ENCODE measurements around the gene YTHDC1.
"Not testable (repeated sequence)": the region's sequence is repeated elsewhere in the genome, so short reads cannot be mapped to it uniquely, and the experiment has no call there.

DNA sequence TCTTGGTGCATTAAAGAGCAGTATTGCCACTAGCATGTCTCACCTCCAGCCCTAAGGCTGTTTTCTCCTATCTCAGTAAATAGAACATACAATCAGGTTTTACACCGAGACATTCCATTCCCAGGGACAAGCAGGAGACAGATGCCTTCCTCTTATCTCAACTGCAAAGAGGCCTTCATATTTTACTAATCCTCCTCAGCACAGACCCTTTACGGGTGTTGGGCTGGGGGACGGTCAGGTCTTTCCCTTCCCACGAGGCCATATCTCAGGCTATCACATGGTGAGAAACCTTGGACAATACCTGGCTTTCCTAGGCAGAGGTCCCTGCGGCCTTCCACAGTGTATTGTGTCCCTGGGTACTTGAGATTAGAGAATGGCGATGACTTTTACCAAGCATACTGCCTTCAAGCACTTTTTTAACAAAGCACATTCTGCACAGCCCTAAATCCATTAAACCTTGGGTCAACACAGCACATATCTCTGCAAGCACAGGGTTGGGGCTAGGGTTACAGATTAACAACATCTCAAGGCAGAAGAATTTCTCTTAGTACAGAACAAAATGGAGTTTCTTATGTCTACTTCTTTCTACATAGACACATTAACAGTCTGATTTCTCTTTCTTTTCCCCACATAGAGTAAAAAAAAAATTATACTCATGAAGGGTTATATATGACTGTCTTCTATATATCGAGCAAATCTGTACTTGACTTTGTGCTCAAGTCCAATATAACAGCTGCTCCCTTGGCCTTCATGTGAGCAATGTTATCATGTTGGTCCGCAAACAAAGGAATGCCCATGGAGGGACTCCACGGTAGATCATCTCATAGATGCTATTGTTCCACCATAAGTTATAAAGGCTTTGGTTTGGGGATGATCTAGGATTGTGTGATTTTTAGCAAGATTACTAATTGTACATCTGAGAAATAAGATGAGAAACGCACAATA, 67.8 kb downstream of the YTHDC1 start:
- TF ChIP-seq, protein P1, sequence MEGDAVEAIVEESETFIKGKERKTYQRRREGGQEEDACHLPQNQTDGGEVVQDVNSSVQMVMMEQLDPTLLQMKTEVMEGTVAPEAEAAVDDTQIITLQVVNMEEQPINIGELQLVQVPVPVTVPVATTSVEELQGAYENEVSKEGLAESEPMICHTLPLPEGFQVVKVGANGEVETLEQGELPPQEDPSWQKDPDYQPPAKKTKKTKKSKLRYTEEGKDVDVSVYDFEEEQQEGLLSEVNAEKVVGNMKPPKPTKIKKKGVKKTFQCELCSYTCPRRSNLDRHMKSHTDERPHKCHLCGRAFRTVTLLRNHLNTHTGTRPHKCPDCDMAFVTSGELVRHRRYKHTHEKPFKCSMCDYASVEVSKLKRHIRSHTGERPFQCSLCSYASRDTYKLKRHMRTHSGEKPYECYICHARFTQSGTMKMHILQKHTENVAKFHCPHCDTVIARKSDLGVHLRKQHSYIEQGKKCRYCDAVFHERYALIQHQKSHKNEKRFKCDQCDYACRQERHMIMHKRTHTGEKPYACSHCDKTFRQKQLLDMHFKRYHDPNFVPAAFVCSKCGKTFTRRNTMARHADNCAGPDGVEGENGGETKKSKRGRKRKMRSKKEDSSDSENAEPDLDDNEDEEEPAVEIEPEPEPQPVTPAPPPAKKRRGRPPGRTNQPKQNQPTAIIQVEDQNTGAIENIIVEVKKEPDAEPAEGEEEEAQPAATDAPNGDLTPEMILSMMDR (CRISPR knock-in tag; IDR thresholded peaks at IDR 0.05), result not testable (repeated sequence)
- TF ChIP-seq SMAD1 (CRISPR knock-in tag; IDR thresholded peaks at IDR 0.05; ENCODE audit: borderline replicate concordance, low read depth); ZNF121 (CRISPR knock-in tag; IDR thresholded peaks at IDR 0.05); EP300 (IDR thresholded peaks at IDR 0.05; ENCODE audit: low read depth in 2 of 2, low read length in 2 of 2); EP300 (CRISPR knock-in tag; IDR thresholded peaks at IDR 0.05; ENCODE audit: borderline replicate concordance); KAT7 (CRISPR knock-in tag; IDR thresholded peaks at IDR 0.05; ENCODE audit: borderline replicate concordance); POLR2AphosphoS5 (IDR thresholded peaks at IDR 0.05; ENCODE audit: low read depth, low read length); ZNF670 (CRISPR knock-in tag; IDR thresholded peaks at IDR 0.05; ENCODE audit: borderline replicate concordance); RXRB (CRISPR knock-in tag; IDR thresholded peaks at IDR 0.05; ENCODE audit: borderline replicate concordance); ZNF274 (CRISPR knock-in tag; IDR thresholded peaks at IDR 0.05); ELF4 (CRISPR knock-in tag; IDR thresholded peaks at IDR 0.05; ENCODE audit: borderline replicate concordance); ZNF720 (CRISPR knock-in tag; IDR thresholded peaks at IDR 0.05): not testable (repeated sequence)
- TF ChIP-seq, protein P2, sequence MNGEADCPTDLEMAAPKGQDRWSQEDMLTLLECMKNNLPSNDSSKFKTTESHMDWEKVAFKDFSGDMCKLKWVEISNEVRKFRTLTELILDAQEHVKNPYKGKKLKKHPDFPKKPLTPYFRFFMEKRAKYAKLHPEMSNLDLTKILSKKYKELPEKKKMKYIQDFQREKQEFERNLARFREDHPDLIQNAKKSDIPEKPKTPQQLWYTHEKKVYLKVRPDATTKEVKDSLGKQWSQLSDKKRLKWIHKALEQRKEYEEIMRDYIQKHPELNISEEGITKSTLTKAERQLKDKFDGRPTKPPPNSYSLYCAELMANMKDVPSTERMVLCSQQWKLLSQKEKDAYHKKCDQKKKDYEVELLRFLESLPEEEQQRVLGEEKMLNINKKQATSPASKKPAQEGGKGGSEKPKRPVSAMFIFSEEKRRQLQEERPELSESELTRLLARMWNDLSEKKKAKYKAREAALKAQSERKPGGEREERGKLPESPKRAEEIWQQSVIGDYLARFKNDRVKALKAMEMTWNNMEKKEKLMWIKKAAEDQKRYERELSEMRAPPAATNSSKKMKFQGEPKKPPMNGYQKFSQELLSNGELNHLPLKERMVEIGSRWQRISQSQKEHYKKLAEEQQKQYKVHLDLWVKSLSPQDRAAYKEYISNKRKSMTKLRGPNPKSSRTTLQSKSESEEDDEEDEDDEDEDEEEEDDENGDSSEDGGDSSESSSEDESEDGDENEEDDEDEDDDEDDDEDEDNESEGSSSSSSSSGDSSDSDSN (CRISPR knock-in tag; IDR thresholded peaks at IDR 0.05), result not testable (repeated sequence)
- TF ChIP-seq, protein P3, sequence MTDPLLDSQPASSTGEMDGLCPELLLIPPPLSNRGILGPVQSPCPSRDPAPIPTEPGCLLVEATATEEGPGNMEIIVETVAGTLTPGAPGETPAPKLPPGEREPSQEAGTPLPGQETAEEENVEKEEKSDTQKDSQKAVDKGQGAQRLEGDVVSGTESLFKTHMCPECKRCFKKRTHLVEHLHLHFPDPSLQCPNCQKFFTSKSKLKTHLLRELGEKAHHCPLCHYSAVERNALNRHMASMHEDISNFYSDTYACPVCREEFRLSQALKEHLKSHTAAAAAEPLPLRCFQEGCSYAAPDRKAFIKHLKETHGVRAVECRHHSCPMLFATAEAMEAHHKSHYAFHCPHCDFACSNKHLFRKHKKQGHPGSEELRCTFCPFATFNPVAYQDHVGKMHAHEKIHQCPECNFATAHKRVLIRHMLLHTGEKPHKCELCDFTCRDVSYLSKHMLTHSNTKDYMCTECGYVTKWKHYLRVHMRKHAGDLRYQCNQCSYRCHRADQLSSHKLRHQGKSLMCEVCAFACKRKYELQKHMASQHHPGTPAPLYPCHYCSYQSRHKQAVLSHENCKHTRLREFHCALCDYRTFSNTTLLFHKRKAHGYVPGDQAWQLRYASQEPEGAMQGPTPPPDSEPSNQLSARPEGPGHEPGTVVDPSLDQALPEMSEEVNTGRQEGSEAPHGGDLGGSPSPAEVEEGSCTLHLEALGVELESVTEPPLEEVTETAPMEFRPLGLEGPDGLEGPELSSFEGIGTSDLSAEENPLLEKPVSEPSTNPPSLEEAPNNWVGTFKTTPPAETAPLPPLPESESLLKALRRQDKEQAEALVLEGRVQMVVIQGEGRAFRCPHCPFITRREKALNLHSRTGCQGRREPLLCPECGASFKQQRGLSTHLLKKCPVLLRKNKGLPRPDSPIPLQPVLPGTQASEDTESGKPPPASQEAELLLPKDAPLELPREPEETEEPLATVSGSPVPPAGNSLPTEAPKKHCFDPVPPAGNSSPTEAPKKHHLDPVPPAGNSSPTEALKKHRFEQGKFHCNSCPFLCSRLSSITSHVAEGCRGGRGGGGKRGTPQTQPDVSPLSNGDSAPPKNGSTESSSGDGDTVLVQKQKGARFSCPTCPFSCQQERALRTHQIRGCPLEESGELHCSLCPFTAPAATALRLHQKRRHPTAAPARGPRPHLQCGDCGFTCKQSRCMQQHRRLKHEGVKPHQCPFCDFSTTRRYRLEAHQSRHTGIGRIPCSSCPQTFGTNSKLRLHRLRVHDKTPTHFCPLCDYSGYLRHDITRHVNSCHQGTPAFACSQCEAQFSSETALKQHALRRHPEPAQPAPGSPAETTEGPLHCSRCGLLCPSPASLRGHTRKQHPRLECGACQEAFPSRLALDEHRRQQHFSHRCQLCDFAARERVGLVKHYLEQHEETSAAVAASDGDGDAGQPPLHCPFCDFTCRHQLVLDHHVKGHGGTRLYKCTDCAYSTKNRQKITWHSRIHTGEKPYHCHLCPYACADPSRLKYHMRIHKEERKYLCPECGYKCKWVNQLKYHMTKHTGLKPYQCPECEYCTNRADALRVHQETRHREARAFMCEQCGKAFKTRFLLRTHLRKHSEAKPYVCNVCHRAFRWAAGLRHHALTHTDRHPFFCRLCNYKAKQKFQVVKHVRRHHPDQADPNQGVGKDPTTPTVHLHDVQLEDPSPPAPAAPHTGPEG (CRISPR knock-in tag; IDR thresholded peaks at IDR 0.05), result not testable (repeated sequence)
